ENCODE results near the gene KDM4D. TPM values are rescaled to one million over a fixed set of nuclear protein-coding genes. Genes with fewer than 3 reads are reported as not detected.

KDM4D gene
- total and polyA plus RNA-seq, 2 of the 8 experiments (the other 6 are each of a cell fraction or from before 2014, with no cell fraction given) = 1.5 to 4.5 TPM

DNA sequence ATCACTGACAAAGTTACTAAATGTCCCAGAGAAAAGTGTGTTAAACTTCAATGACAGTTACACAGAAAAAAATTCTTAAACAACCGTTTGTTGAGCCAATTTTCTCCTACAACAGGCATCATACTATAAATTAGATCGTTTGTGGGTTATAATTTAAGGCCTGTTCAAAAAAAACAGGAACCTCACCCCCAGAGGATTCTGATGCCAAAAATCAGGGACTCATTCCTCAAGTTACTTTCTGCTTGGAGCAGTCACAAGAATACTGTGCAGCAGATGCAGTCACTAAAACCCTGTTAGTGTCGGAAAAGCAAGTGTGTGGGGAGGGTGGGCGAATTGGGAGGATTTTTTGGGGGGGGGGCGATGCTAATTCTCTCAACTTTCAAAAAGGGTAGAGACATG is 810 bp upstream of the KDM4D start (continued):
- TF ChIP-seq, protein P1, sequence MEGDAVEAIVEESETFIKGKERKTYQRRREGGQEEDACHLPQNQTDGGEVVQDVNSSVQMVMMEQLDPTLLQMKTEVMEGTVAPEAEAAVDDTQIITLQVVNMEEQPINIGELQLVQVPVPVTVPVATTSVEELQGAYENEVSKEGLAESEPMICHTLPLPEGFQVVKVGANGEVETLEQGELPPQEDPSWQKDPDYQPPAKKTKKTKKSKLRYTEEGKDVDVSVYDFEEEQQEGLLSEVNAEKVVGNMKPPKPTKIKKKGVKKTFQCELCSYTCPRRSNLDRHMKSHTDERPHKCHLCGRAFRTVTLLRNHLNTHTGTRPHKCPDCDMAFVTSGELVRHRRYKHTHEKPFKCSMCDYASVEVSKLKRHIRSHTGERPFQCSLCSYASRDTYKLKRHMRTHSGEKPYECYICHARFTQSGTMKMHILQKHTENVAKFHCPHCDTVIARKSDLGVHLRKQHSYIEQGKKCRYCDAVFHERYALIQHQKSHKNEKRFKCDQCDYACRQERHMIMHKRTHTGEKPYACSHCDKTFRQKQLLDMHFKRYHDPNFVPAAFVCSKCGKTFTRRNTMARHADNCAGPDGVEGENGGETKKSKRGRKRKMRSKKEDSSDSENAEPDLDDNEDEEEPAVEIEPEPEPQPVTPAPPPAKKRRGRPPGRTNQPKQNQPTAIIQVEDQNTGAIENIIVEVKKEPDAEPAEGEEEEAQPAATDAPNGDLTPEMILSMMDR (IDR thresholded peaks at IDR 0.05; ENCODE audit: control extremely low read depth in 1 of 3, insufficient read depth in 1 of 3, low read depth in 1 of 3, low read length in 3 of 3) = no peak
- TF ChIP-seq CHD1 (IDR thresholded peaks at IDR 0.05; ENCODE audit: low read depth, low read length) (no peak), POLR2AphosphoS5 (IDR thresholded peaks at IDR 0.05; ENCODE audit: low read depth, low read length) (no peak), NANOG (IDR thresholded peaks at IDR 0.05; ENCODE audit: insufficient read depth, low read depth, low read length, poor library complexity, severe bottlenecking) (no peak), YY1 (IDR thresholded peaks at IDR 0.05; ENCODE audit: low read depth, low read length) (no peak), CEBPB (IDR thresholded peaks at IDR 0.05; ENCODE audit: low read depth, low read length) (no peak), HDAC2 (IDR thresholded peaks at IDR 0.05; ENCODE audit: borderline replicate concordance in 1 of 2, low read depth in 2 of 2, low read length in 2 of 2) (no peak), CTBP2 (IDR thresholded peaks at IDR 0.05; ENCODE audit: borderline replicate concordance, insufficient read depth, insufficient read length, low read length) (no peak), EGR1 (IDR thresholded peaks at IDR 0.05; ENCODE audit: borderline replicate concordance, low read depth, low read length) (no peak), EP300 (IDR thresholded peaks at IDR 0.05; ENCODE audit: borderline replicate concordance in 1 of 2, low read depth in 2 of 2, low read length in 2 of 2) (no peak), SIN3A (conservative IDR thresholded peaks at IDR 0.05 in 1 of 2, IDR thresholded peaks at IDR 0.05 in 1 of 2; ENCODE audit: low read depth in 1 of 2, low read length in 2 of 2) (no peak), RFX5 (IDR thresholded peaks at IDR 0.05; ENCODE audit: borderline replicate concordance, low read depth, low read length) (no peak)

Measured in H1 (cell line).